HUES48 (cell line): Measurements from ENCODE around the gene RNF149.
"Not testable (repeated sequence)": the region's sequence is repeated elsewhere in the genome, so short reads cannot be mapped to it uniquely, and the experiment has no call there.

Experiments
- H3K27ac ChIP-seq: one replicate; pipeline ENCODE4 v1.7.0; 2013; ENCODE audit warnings: low read depth, low read length, inconsistent platforms
- H3K27me3 ChIP-seq: 2 replicates; pipeline ENCODE4 v1.6.1; 2013; ENCODE audit warnings: mild to moderate bottlenecking, low read length; ENCODE audit not compliant: control insufficient read depth, insufficient read depth
- H3K36me3 ChIP-seq: 2 replicates; pipeline ENCODE4 v1.6.1; 2013; ENCODE audit warnings: low read length; ENCODE audit not compliant: control insufficient read depth, insufficient read depth
- H3K4me1 ChIP-seq: 2 replicates; pipeline ENCODE4 v1.6.1; 2013; ENCODE audit warnings: mild to moderate bottlenecking, low read length; ENCODE audit not compliant: control insufficient read depth, insufficient read depth
- H3K4me3 ChIP-seq: 2 replicates; pipeline ENCODE4 v1.5.1; 2013; ENCODE audit warnings: mild to moderate bottlenecking, low read depth, low read length
- H3K9ac ChIP-seq: 2 replicates; pipeline ENCODE4 v1.6.1; 2013; ENCODE audit warnings: mild to moderate bottlenecking, low read depth, low read length, moderate library complexity
- H3K9me3 ChIP-seq: 2 replicates; pipeline ENCODE4 v1.6.1; 2013; ENCODE audit warnings: low read length; ENCODE audit not compliant: control insufficient read depth, insufficient read depth

RNF149 gene

GRCh38 chr2:101308432-101309210 lies at the start of gene RNF149:
TSS of gene RNF149 (minus strand) at chr2:101308701. CDS start at chr2:101308588, 113 bp downstream.
- Histone ChIP-seq H3K9me3 (no peaks in the 10 kb centered on the region), H3K4me3 (peak within 1 kb of the TSS; percentile 66), H3K36me3 (peaks cover 9% of the 10 kb centered on the region; the same call in 1 of the 2 replicates), H3K27ac (no peak within 1 kb of the TSS), H3K27me3 (peaks cover 7% of the 10 kb centered on the region; the same call in 1 of the 2 replicates), H3K4me1 (peaks cover 18% of the 10 kb centered on the region), H3K9ac (peak within 1 kb of the TSS; percentile 63)

- Histone ChIP-seq H3K4me3 (no peak overlapping the region), H3K27ac (no peak overlapping the region), H3K9ac (no peak overlapping the region), H3K27me3 (no peaks in the 10 kb centered on the region), H3K9me3 (no peaks in the 10 kb centered on the region), H3K36me3 (no peaks in the 10 kb centered on the region), H3K4me1 (peaks cover 24% of the 10 kb centered on the region)
Observed at GRCh38 chr2:101357376-101357775, 48.9 kb upstream of the RNF149 start.

- Histone ChIP-seq H3K27ac (no peak overlapping the region), H3K9ac (no peak overlapping the region), H3K4me1 (peaks cover 19% of the 10 kb centered on the region), H3K27me3 (no peaks in the 10 kb centered on the region), H3K9me3 (no peaks in the 10 kb centered on the region), H3K4me3 (no peak overlapping the region), H3K36me3 (no peaks in the 10 kb centered on the region)
Observed at GRCh38 chr2:101356521-101356920, 48.0 kb upstream of the RNF149 start.

- Histone ChIP-seq H3K27me3 (no peaks in the 10 kb centered on the region), H3K36me3 (no peaks in the 10 kb centered on the region), H3K27ac (no peak overlapping the region)
Observed at GRCh38 chr2:101356055-101356454, 47.6 kb upstream of the RNF149 start.

GRCh38 chr2:101355401-101356054 lies 47.0 kb upstream of the RNF149 start:
- Histone ChIP-seq H3K4me1 (peaks cover 14% of the 10 kb centered on the region), H3K27me3 (no peaks in the 10 kb centered on the region), H3K9me3 (no peaks in the 10 kb centered on the region), H3K4me3 (no peak overlapping the region), H3K27ac (no peak overlapping the region), H3K9ac (no peak overlapping the region), H3K36me3 (no peaks in the 10 kb centered on the region)

More at GRCh38 chr2:101356055-101356454, 47.6 kb upstream of the RNF149 start:
- H3K9ac ChIP-seq = no peak overlapping the region
- no peaks in the 10 kb centered on the region for H3K9me3 ChIP-seq
- H3K4me1 ChIP-seq = peaks cover 14% of the 10 kb centered on the region
- H3K4me3 ChIP-seq = no peak overlapping the region

- Histone ChIP-seq H3K9ac (no peak overlapping the region), H3K4me1 (peaks cover 5% of the 10 kb centered on the region), H3K4me3 (no peak overlapping the region)
Observed at GRCh38 chr2:101354420-101355311, 46.2 kb upstream of the RNF149 start.

GRCh38 chr2:101352631-101353030 lies 44.1 kb upstream of the RNF149 start:
- not testable (repeated sequence) for H3K4me1 ChIP-seq, H3K36me3 ChIP-seq, H3K27me3 ChIP-seq, H3K4me3 ChIP-seq, H3K9me3 ChIP-seq, H3K9ac ChIP-seq, H3K27ac ChIP-seq

More at GRCh38 chr2:101354420-101355311, 46.2 kb upstream of the RNF149 start:
- H3K9me3 ChIP-seq = no peaks in the 10 kb centered on the region
- no peak overlapping the region for H3K27ac ChIP-seq
- H3K36me3 ChIP-seq = no peaks in the 10 kb centered on the region
- no peaks in the 10 kb centered on the region for H3K27me3 ChIP-seq

- Histone ChIP-seq H3K4me1 (peaks cover 3% of the 10 kb centered on the region; the same call in 1 of the 2 replicates), H3K27ac (no peak overlapping the region), H3K9ac (no peak overlapping the region), H3K4me3 (no peak overlapping the region), H3K36me3 (no peaks in the 10 kb centered on the region), H3K27me3 (no peaks in the 10 kb centered on the region), H3K9me3 (no peaks in the 10 kb centered on the region)
Observed at GRCh38 chr2:101351207-101351606, 42.7 kb upstream of the RNF149 start.

- no peak overlapping the region for H3K9ac ChIP-seq
- no peak overlapping the region for H3K4me3 ChIP-seq
- no peak overlapping the region for H3K27ac ChIP-seq
- H3K27me3 ChIP-seq = no peaks in the 10 kb centered on the region
- no peaks in the 10 kb centered on the region for H3K36me3 ChIP-seq
- peaks cover 3% of the 10 kb centered on the region; the same call in 1 of the 2 replicates for H3K4me1 ChIP-seq
- no peaks in the 10 kb centered on the region for H3K9me3 ChIP-seq
Observed at GRCh38 chr2:101349893-101350662, 41.6 kb upstream of the RNF149 start.

GRCh38 chr2:101348883-101349282 lies 40.4 kb upstream of the RNF149 start:
- Histone ChIP-seq H3K36me3 (no peaks in the 10 kb centered on the region), H3K9me3 (no peaks in the 10 kb centered on the region), H3K27me3 (no peaks in the 10 kb centered on the region), H3K9ac (no peak overlapping the region), H3K4me1 (no peaks in the 10 kb centered on the region), H3K27ac (no peak overlapping the region), H3K4me3 (no peak overlapping the region)
